GM21528 (cell line): ENCODE measurements around the gene ST8SIA4.
A peak's percentile ranks its signal among the peaks of the same experiment; 100 is the strongest.
"Not testable (repeated sequence)": the region's sequence is repeated elsewhere in the genome, so short reads cannot be mapped to it uniquely, and the experiment has no call there.

Source experiments
- ATAC-seq: cut with Tn5 transposase; IDR thresholded peaks from one replicate; pipeline ENCODE4 v1.9.1; 2021; ENCODE audit warnings: mild to moderate bottlenecking, moderate library complexity; ENCODE audit not compliant: unreplicated experiment, low FRiP score

Gene ST8SIA4

DNA sequence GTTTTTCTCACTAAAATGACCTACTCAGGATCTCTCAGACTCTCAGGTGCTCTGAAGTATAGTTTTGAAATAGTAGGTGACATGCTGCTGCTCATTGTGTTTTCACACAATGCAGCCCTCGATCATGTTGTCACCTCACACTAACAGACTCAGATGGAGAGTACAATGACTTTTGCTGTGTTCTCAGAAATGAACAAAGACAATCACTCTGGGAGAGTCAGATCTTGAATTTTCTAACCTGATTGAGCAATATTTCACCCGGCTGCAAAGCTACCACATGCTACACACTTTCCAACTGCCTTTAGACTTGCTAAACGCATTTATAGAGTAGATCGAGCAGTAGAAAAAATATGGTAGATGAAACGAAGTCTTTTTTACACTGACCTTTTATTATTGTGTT, 113.4 kb downstream of the ST8SIA4 start:
- no peak for ATAC-seq

GRCh38 chr5:100788417-100788816, 114.7 kb downstream of the ST8SIA4 start:
- ATAC-seq, result no peak

GRCh38 chr5:100787648-100788047, 115.4 kb downstream of the ST8SIA4 start:
- peak; percentile 79 for ATAC-seq

- not testable (repeated sequence) for ATAC-seq
These were observed 117.5 kb downstream of the ST8SIA4 start for GRCh38 chr5:100785536-100785935.

DNA sequence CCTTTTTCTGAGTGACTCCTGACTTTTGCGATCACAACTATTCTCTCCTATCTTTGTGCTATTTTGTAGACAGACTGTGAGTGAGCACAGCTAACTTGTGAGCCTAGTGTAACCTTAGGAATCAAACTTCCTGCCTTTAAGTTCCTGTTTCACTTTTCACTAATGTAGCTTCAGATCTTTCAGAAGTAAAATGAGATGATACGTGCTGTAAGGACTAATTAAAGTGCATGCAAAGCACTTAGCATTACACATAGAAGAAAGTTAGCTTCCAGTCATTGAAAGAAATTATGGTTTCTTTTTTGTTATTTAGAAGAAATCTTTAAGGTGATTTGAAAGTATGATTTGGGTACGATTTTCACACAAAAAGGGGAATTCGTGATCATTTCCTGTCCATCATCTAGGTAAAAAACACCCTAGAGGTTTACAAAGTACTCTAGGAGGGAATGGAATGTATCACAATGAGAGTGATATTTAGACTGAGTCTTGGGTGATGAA, 122.7 kb downstream of the ST8SIA4 start:
- ATAC-seq, result peak; percentile 89

DNA sequence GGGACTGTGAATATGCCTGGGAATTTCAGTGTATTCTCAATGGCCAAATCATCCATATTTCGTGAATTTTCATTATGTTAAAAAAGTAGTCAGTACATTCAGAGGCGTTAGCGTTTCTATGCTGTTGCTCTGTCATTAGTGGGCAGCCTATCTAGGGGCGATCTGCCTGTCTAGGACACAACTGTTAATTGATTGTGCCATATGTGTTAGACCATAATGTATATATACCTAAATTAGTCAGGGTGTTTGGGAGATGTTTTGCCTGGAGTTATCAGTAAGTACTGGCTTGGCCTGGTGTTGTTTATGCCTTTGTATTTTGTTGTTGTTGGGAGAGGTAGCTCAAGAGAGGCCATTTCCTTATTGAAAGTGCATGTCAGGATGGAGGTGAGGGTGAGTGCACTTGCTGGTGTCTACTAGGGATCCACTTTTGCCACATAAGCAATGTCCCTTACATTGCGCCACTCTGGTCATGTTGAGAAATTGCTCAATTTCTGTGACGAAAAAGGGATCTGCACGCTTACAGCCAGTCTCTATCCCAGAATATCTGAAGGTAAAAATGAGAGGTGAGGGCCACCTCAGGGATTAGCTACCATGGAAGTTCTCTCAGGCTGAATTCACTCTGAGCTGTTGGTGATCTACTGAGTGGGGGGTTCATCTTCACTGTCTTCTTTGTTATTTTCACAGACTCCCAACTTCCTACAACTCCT, 123.3 kb downstream of the ST8SIA4 start:
- ATAC-seq, result peak; percentile 56

DNA sequence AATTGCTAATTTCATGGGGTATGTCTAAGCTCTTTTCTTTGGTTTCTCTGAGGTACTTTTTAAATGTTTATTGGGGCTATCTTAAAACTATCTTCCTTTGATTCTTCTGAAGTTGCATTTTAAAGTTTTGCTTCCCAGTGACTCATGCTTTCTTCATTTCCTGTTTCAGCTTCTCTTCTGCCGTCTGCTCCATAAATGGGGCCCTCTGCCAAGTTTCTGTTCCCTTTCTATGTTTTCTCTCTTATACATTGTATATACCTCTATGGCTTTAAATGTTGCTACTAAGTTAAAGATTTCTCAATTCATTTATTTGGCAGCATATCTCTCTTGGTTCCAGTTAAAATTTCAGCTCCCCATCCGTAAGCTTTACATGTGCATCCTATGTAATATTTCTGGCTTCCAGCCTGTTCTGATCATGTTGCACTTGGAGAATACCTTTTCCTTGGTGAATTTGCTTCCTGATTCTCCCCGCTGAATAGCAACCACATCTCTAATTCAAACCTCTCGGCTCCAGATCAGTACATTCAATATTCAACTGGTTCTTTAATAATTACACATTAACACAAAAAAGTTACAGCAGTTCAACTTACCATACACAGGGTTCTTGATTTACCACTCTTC, 125.3 kb downstream of the ST8SIA4 start:
- ATAC-seq, result peak; percentile 70

DNA sequence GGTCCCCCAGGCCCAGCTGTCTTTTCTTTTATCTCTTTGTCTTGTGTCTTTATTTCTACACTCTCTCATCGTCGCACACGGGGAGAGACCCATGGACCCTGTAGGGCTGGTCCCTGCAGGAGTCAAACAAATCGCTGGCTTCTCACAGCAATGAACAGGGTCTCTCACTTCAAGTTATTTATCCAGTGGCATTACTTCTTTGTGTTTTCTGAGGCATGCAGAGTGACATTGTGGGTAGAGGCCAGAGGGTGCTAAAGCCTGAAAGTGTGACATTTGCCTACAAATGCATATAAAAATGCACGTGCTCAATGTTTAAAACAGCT, 127.6 kb downstream of the ST8SIA4 start:
- ATAC-seq, result no peak

- no peak for ATAC-seq
These were observed 130.5 kb downstream of the ST8SIA4 start for GRCh38 chr5:100772548-100772947.

GRCh38 chr5:100772006-100772405, 131.1 kb downstream of the ST8SIA4 start:
- ATAC-seq, result no peak

- ATAC-seq, result no peak
These were observed 131.9 kb downstream of the ST8SIA4 start for GRCh38 chr5:100771181-100771580.

DNA sequence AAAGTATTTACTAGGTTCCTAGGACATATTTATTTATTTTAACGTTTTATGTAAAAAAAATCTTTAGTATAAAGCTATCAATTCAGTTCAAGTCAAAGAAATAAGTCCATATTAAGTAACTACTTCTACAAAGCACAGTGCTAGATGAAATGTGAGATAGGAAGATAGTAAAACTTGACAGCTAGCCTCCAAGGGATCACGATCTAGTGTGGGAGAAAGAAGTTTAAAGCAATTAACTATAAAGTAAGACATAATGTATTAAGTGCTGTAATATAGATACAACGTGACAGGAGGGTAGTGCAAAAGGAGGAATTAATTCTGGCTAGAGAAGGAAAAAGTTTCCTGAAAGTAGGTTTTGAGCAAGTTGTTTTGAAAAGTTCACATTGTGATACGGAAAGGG, 134.9 kb downstream of the ST8SIA4 start:
- ATAC-seq, result no peak

- ATAC-seq, result no peak
These were observed 140.1 kb downstream of the ST8SIA4 start for GRCh38 chr5:100762995-100763394.

DNA sequence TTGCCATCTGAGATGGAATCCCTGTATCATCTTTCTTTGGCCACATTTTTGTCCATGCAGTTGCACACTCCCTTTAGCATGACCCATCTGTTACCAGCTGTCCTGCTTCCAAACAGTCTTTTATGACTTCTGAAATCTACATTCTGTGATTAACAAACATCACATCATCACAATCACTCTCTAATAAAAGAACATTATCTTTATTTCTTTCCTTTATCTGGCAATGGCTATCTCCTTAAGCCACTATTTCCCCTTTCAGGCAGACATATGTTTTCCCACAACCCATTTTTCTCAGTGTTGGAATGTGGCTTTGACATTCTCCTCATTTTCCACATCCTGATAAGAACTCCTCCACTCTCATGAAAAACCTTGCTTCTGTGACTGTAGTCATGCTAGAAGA, 141.0 kb downstream of the ST8SIA4 start:
- no peak for ATAC-seq

GRCh38 chr5:100761192-100761591, 141.9 kb downstream of the ST8SIA4 start:
- ATAC-seq, result no peak

- no peak for ATAC-seq
These were observed 142.4 kb downstream of the ST8SIA4 start for GRCh38 chr5:100760688-100761087.

GRCh38 chr5:100758780-100759179, 144.3 kb downstream of the ST8SIA4 start:
- ATAC-seq, result no peak

DNA sequence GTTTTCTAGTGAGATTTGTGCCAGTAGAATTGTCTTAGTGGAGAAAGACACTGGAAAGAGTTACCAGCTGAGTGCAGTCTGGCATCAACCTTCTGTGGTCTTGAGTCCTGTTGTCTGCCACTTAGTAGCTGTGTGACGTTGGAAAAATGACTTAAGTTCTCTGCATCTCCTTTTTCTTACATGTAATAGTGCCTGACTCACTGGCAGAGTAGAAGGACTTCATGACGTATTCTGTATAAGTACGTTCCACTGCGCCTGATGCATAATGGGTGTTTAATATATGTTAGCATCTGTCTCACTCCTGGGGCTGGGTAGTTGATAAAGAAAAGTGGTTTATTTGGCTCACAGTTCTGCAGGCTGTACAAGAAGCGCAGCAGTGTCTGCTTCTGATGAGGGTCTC, 144.8 kb downstream of the ST8SIA4 start:
- no peak for ATAC-seq

GRCh38 chr5:100757618-100758017, 145.5 kb downstream of the ST8SIA4 start:
- ATAC-seq, result no peak
